Stimulated activated CD4-positive, alpha-beta T cell treated with anti-CD3 and anti-CD28 coated beads, Interleukin-1b, Interleukin-23, amount 100 ng/mL, for 4 hours (primary cell): ENCODE measurements around the gene COL19A1.
A peak's percentile ranks its signal among the peaks of the same experiment; 100 is the strongest.

Source experiments
- DNase-seq, 2 donors: peaks; one replicate each; pipeline ENCODE4 v3.0.0-alpha.2; 2020; ENCODE audit warnings: low read depth in 2 of 2

COL19A1 gene

GRCh38 chr6:70124882-70125545 is 258.7 kb downstream of the COL19A1 start:
- DNase-seq = no peak

GRCh38 chr6:70125602-70126001 is 259.2 kb downstream of the COL19A1 start:
- no peak for DNase-seq

GRCh38 chr6:70129341-70129740 is 263.0 kb downstream of the COL19A1 start:
- no peak for DNase-seq

GRCh38 chr6:70130865-70131264 is 264.5 kb downstream of the COL19A1 start:
- DNase-seq = no peak

- DNase-seq = no peak
These were observed 265.2 kb downstream of the COL19A1 start for GRCh38 chr6:70131528-70131927.

GRCh38 chr6:70133246-70133645 is 266.9 kb downstream of the COL19A1 start:
- no peak for DNase-seq

- no peak for DNase-seq
These were observed 268.2 kb downstream of the COL19A1 start for GRCh38 chr6:70134542-70134941.

GRCh38 chr6:70135219-70136160 is 269.1 kb downstream of the COL19A1 start:
- DNase-seq = no peak

GRCh38 chr6:70136996-70137395 is 270.6 kb downstream of the COL19A1 start:
- no peak for DNase-seq

- no peak for DNase-seq
These were observed 274.1 kb downstream of the COL19A1 start for GRCh38 chr6:70140496-70140895.

- no peak for DNase-seq
These were observed 275.7 kb downstream of the COL19A1 start for GRCh38 chr6:70142034-70142433.

GRCh38 chr6:70145178-70145577 is 278.8 kb downstream of the COL19A1 start:
- DNase-seq = no peak

GRCh38 chr6:70149209-70149788 is 282.9 kb downstream of the COL19A1 start:
- DNase-seq = no peak

GRCh38 chr6:70150521-70150920 is 284.2 kb downstream of the COL19A1 start:
- no peak for DNase-seq

- DNase-seq = no peak
These were observed 285.3 kb downstream of the COL19A1 start for GRCh38 chr6:70151616-70152015.

GRCh38 chr6:70152786-70153185 is 286.4 kb downstream of the COL19A1 start:
- DNase-seq = no peak

- no peak for DNase-seq
These were observed 290.7 kb downstream of the COL19A1 start for GRCh38 chr6:70157086-70157485.

GRCh38 chr6:70160276-70160675 is 293.9 kb downstream of the COL19A1 start:
- DNase-seq = no peak

GRCh38 chr6:70162972-70163371 is 296.6 kb downstream of the COL19A1 start:
- no peak for DNase-seq

GRCh38 chr6:70163795-70164194 is 297.4 kb downstream of the COL19A1 start:
- DNase-seq = no peak

- DNase-seq = no peak
These were observed 298.2 kb downstream of the COL19A1 start for GRCh38 chr6:70164556-70164955.

GRCh38 chr6:70166088-70166958 is 300.0 kb downstream of the COL19A1 start:
- DNase-seq = peak in 1 of 2 donors; percentile 3
